Measurements from ENCODE around the gene SLC4A1.

SLC4A1 gene

GRCh38 chr17:44267165-44267455, 825 bp downstream of the SLC4A1 start:
- no peak overlapping the region for H3K4me3 ChIP-seq (ENCODE audit: low read depth, low read length)
- TF ChIP-seq CTCF (IDR thresholded peaks at IDR 0.05; ENCODE audit: borderline replicate concordance, insufficient read depth, low read depth, low read length) = no peak

GRCh38 chr17:44266402-44267164, 1.4 kb downstream of the SLC4A1 start:
- H3K4me3 ChIP-seq (ENCODE audit: low read depth, low read length) = no peak overlapping the region
- TF ChIP-seq CTCF (IDR thresholded peaks at IDR 0.05; ENCODE audit: borderline replicate concordance, insufficient read depth, low read depth, low read length) = no peak

- no peak for TF ChIP-seq CTCF (IDR thresholded peaks at IDR 0.05; ENCODE audit: borderline replicate concordance, insufficient read depth, low read depth, low read length)
- no peak overlapping the region for H3K4me3 ChIP-seq (ENCODE audit: low read depth, low read length)
Measured at GRCh38 chr17:44263345-44263902, 4.5 kb downstream of the SLC4A1 start.

- H3K4me3 ChIP-seq (ENCODE audit: low read depth, low read length) = no peak overlapping the region
- TF ChIP-seq CTCF (IDR thresholded peaks at IDR 0.05; ENCODE audit: borderline replicate concordance, insufficient read depth, low read depth, low read length) = no peak
Measured at GRCh38 chr17:44262654-44263225, 5.2 kb downstream of the SLC4A1 start.

GRCh38 chr17:44260296-44260695, 7.6 kb downstream of the SLC4A1 start:
- H3K4me3 ChIP-seq (ENCODE audit: low read depth, low read length) = no peak overlapping the region
- no peak for TF ChIP-seq CTCF (IDR thresholded peaks at IDR 0.05; ENCODE audit: borderline replicate concordance, insufficient read depth, low read depth, low read length)

- H3K4me3 ChIP-seq (ENCODE audit: low read depth, low read length) = no peak overlapping the region
- no peak for TF ChIP-seq CTCF (IDR thresholded peaks at IDR 0.05; ENCODE audit: borderline replicate concordance, insufficient read depth, low read depth, low read length)
Measured at GRCh38 chr17:44258811-44259351, 9.1 kb downstream of the SLC4A1 start.

All from GM12875 (cell line).